Measurements from ENCODE around the gene CLSTN1. TPM values are rescaled to one million over a fixed set of nuclear protein-coding genes. Genes with fewer than 3 reads are reported as not detected.

The CLSTN1 gene
- total and polyA plus RNA-seq, 2 of the 8 experiments (the other 6 are each of a cell fraction or from before 2014, with no cell fraction given): 34.2 to 97.4 TPM

GRCh38 chr1:9807541-9807940 is 16.2 kb downstream of the CLSTN1 start:
- no peak overlapping the region for H2BK20ac ChIP-seq (ENCODE audit: low read length)
- H3K4me2 ChIP-seq (ENCODE audit: insufficient read depth in 1 of 2, low read depth in 2 of 2, low read length in 2 of 2): no peak overlapping the region
- H3K36me3 ChIP-seq (ENCODE audit: control insufficient read depth in 2 of 4, insufficient read depth in 4 of 4, low read length in 3 of 4): no peaks in the 10 kb centered on the region
- no peak overlapping the region for H2BK15ac ChIP-seq (ENCODE audit: low read length)
- peaks cover 16 to 20% of the 10 kb centered on the region in 2 experiments for H4K20me1 ChIP-seq (replicated peaks in 1 of 2; ENCODE audit: control insufficient read depth in 1 of 2, insufficient read depth in 2 of 2, low read length in 2 of 2)
- no peak overlapping the region for H3K56ac ChIP-seq (replicated peaks; ENCODE audit: insufficient read length, low read depth, low read length)
- FAIRE-seq: no peak
- no peak for DNase-seq (ENCODE audit: low read depth in 1 of 2, low spot score in 2 of 2)
- WGBS, 2 experiments (ENCODE audit: extremely low coverage in 1 of 2, insufficient coverage in 1 of 2, insufficient read length in 1 of 2, insufficient replicate concordance in 2 of 2, low coverage in 1 of 2, low lambda C conversion rate in 2 of 2, missing lambda C conversion rate in 1 of 2): 79% methylated on average over 12 of the region's 12 CpGs; no CpG with 5 or more reads in 1 of the 2 experiments
- no peak overlapping the region for H4K8ac ChIP-seq (ENCODE audit: extremely low read depth, insufficient read depth, low read length)
- H4K5ac ChIP-seq (ENCODE audit: insufficient read length, low read depth, low read length): no peak overlapping the region
- H2BK120ac ChIP-seq (replicated peaks; ENCODE audit: low read depth, low read length): no peak overlapping the region
- CTCF ChIA-PET (ENCODE audit: partially characterized antibody): no interaction called here
- H3K27ac ChIP-seq (ENCODE audit: low read depth, low read length): no peak overlapping the region
- no peak overlapping the region for H3K18ac ChIP-seq (ENCODE audit: extremely low read depth, low read length)
- no peak overlapping the region for H3K14ac ChIP-seq (ENCODE audit: insufficient read length)
- peaks cover 17 to 93% of the 10 kb centered on the region in 2 experiments for H3K79me2 ChIP-seq (ENCODE audit: control insufficient read depth in 1 of 2, insufficient read depth in 2 of 2, low read length in 2 of 2)
- TF ChIP-seq, protein P1, sequence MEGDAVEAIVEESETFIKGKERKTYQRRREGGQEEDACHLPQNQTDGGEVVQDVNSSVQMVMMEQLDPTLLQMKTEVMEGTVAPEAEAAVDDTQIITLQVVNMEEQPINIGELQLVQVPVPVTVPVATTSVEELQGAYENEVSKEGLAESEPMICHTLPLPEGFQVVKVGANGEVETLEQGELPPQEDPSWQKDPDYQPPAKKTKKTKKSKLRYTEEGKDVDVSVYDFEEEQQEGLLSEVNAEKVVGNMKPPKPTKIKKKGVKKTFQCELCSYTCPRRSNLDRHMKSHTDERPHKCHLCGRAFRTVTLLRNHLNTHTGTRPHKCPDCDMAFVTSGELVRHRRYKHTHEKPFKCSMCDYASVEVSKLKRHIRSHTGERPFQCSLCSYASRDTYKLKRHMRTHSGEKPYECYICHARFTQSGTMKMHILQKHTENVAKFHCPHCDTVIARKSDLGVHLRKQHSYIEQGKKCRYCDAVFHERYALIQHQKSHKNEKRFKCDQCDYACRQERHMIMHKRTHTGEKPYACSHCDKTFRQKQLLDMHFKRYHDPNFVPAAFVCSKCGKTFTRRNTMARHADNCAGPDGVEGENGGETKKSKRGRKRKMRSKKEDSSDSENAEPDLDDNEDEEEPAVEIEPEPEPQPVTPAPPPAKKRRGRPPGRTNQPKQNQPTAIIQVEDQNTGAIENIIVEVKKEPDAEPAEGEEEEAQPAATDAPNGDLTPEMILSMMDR (IDR thresholded peaks at IDR 0.05; ENCODE audit: control extremely low read depth in 1 of 3, insufficient read depth in 1 of 3, low read depth in 1 of 3, low read length in 3 of 3): no peak
- no peak for TF ChIP-seq TEAD4 (IDR thresholded peaks at IDR 0.05; ENCODE audit: low read depth, low read length)
- no peak for TF ChIP-seq SP2 (IDR thresholded peaks at IDR 0.05; ENCODE audit: low read length)
- no peak overlapping the region for H3K4ac ChIP-seq (replicated peaks; ENCODE audit: insufficient read length, low read depth, low read length)
- H3K23me2 ChIP-seq (ENCODE audit: low read depth, low read length): no peaks in the 10 kb centered on the region
- no peak overlapping the region for H2BK12ac ChIP-seq (ENCODE audit: low read depth, low read length)
- H3K79me1 ChIP-seq (ENCODE audit: low read depth, low read length): peaks cover 7% of the 10 kb centered on the region
- POLR2A ChIA-PET (ENCODE audit: partially characterized antibody): interaction anchor here (0.5 to 0.6 kb wide), 2 partner anchors 15 to 176 kb away, joined by 3 to 4 read pairs; no protein-coding TSS in a partner anchor
- H3K27me3 ChIP-seq (replicated peaks in 1 of 4; ENCODE audit: control insufficient read depth in 3 of 4, extremely low read depth in 1 of 4, insufficient read depth in 3 of 4, low read length in 3 of 4): no peaks in the 10 kb centered on the region
- no peaks in the 10 kb centered on the region for H3K9me3 ChIP-seq (ENCODE audit: insufficient read depth in 2 of 2, low read depth in 1 of 2, low read length in 1 of 2)
- H2AFZ ChIP-seq (ENCODE audit: low read length): no peak overlapping the region
- H3K23ac ChIP-seq (ENCODE audit: insufficient read length): no peak overlapping the region
- no peak overlapping the region for H3K9ac ChIP-seq (replicated peaks in 1 of 4; ENCODE audit: extremely low read depth in 1 of 4, low read depth in 3 of 4, low read length in 3 of 4)
- H2BK5ac ChIP-seq (ENCODE audit: low read depth, low read length): no peak overlapping the region
- H4K91ac ChIP-seq (replicated peaks; ENCODE audit: insufficient read length, low read length): no peak overlapping the region
- H3K4me3 ChIP-seq (ENCODE audit: extremely low read depth in 1 of 4, insufficient read depth in 2 of 4, low read depth in 3 of 4, low read length in 4 of 4): no peak overlapping the region
- H3K4me1 ChIP-seq (replicated peaks in 1 of 4; ENCODE audit: control insufficient read depth in 3 of 4, insufficient read depth in 4 of 4, low read length in 3 of 4): peaks cover 0 to 7% (median 4%) of the 10 kb centered on the region in 4 experiments; a peak in 4 of 7 replicates
- H2AK5ac ChIP-seq (ENCODE audit: low read depth, low read length): no peak overlapping the region

Data from H1 (cell line).